Stimulated activated CD4-positive, alpha-beta T cell treated with anti-CD3 and anti-CD28 coated beads, Interleukin-4, amount 100 ng/mL, for 24 hours (primary cell): ENCODE results near the gene OPA3.
"Not testable (repeated sequence)": the region's sequence is repeated elsewhere in the genome, so short reads cannot be mapped to it uniquely, and the experiment has no call there.

ENCODE experiments used
- DNase-seq: peaks from one replicate; pipeline ENCODE4 v3.0.0-alpha.2; 2020

OPA3 gene

GRCh38 chr19:45517641-45518468 is 66.7 kb downstream of the OPA3 start:
- DNase-seq: no peak

GRCh38 chr19:45517238-45517637 is 67.4 kb downstream of the OPA3 start:
- DNase-seq: no peak

- DNase-seq: no peak
These were observed 68.7 kb downstream of the OPA3 start for GRCh38 chr19:45515807-45516401.

- DNase-seq: peak; percentile 26
These were observed 69.4 kb downstream of the OPA3 start for GRCh38 chr19:45515081-45515624.

GRCh38 chr19:45514376-45515051 is 70.1 kb downstream of the OPA3 start:
- no peak for DNase-seq

GRCh38 chr19:45512881-45513483 is 71.6 kb downstream of the OPA3 start:
- DNase-seq: no peak

- no peak for DNase-seq
These were observed 73.5 kb downstream of the OPA3 start for GRCh38 chr19:45511074-45511473.

- DNase-seq: not testable (repeated sequence)
These were observed 74.2 kb downstream of the OPA3 start for GRCh38 chr19:45510352-45510751.

GRCh38 chr19:45509692-45510015 is 74.9 kb downstream of the OPA3 start:
- no peak for DNase-seq

- DNase-seq: peak; percentile 33
These were observed 75.5 kb downstream of the OPA3 start for GRCh38 chr19:45508861-45509691.

- peak; percentile 45 for DNase-seq
These were observed 76.2 kb downstream of the OPA3 start for GRCh38 chr19:45508417-45508860.

- no peak for DNase-seq
These were observed 76.7 kb downstream of the OPA3 start for GRCh38 chr19:45507872-45508416.

GRCh38 chr19:45506989-45507871 is 77.4 kb downstream of the OPA3 start, which contains the start of gene VASP:
Gene VASP, plus strand, starts transcription at chr19:45507479. Its CDS starts 293 bp downstream, at chr19:45507772.
- DNase-seq: peak; percentile 92

- peak; percentile 99 for DNase-seq
These were observed 78.2 kb downstream of the OPA3 start for GRCh38 chr19:45506246-45506988.

- DNase-seq: no peak
These were observed 78.7 kb downstream of the OPA3 start for GRCh38 chr19:45505996-45506245.

GRCh38 chr19:45505151-45505995 is 79.2 kb downstream of the OPA3 start:
- no peak for DNase-seq

GRCh38 chr19:45503909-45504308 is 80.7 kb downstream of the OPA3 start:
- DNase-seq: no peak

- no peak for DNase-seq
These were observed 82.5 kb downstream of the OPA3 start for GRCh38 chr19:45502111-45502510.

- no peak for DNase-seq
These were observed 82.9 kb downstream of the OPA3 start for GRCh38 chr19:45501730-45502014.
